GM18507 (cell line): Measurements from ENCODE around the gene ZDHHC3.
"Not testable (repeated sequence)": the region's sequence is repeated elsewhere in the genome, so short reads cannot be mapped to it uniquely, and the experiment has no call there.

Experiments used
- DNase-seq: peaks from one replicate; pipeline ENCODE4 v3.0.0; 2011; ENCODE audit warnings: low read depth; ENCODE audit not compliant: insufficient read length; ENCODE audit errors: extremely low spot score
- FAIRE-seq: peaks from 2 replicates; lab custom pipeline; 2011; peaks lifted over from hg19 to GRCh38; lab: Jason Lieb, UNC

Gene ZDHHC3

DNA sequence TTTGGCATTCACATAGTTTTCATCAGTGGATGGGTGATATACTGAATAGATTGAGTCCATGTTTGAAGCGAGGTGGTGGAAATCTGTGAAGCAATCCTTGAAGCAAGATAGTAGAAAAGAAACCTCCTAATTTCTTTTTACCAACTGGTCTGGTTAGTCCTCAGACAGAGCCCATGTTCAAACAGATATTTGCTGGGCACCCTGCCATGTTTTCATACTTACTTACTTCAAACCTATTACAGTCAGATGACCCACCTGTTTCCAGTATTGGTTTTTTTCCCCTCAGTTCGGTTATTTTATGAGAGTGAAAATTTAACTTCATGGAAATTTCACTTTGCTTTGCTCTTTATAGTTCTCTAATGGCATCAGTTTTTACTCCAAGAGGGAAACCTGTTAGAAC lies 23.8 kb upstream of the ZDHHC3 start:
- FAIRE-seq, result no peak
- no peak for DNase-seq

DNA sequence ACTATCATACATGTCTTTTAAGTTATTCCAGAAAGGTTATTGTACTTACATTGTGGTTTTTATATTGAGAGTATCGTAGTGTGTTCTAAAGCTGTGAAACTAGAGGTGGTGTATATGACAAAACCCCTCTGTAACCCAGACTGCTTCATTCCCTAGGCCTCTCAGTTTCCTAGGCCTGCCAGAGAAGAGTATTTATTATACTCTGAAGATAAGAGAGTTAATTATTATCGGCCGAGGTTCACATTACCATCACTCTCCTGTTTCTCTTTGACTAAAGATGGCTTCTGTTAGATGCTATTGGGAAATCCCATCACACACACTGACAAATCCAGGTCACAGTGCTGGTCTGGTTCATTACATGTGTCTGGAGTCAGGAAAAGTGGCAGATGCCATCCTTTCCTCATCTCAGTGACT lies 20.6 kb upstream of the ZDHHC3 start:
- FAIRE-seq (peak; percentile 66), DNase-seq (no peak)

DNA sequence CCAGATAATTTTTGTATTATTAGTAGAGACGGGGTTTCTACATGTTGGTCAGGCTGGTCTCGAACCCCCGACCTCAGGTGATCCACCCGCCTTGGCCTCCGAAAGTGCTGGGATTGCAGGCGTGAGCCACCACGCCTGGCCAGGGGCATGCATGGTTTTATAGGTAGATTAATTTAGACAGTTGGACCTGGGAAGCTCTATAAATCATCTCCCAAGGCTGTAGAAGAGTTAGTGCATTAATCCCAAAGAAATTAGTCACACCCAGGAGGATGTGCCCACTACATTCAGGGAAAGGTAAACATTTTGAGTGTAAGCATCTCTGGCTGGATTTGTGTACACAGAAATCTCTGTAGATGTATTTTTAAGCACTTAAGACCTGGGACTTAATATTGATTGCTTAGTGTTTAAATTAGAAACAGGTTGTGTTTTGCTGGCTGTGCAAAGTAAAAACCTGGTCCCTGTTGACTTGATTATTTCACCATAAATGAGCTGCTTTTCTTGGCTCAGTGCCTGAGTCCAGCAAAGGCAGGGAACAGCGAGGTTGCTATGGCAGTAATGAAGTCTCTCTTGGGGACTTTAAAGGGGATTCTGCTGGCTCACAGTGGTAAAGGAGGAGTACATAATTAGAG lies 19.3 kb upstream of the ZDHHC3 start:
- FAIRE-seq (no peak), DNase-seq (no peak)

DNA sequence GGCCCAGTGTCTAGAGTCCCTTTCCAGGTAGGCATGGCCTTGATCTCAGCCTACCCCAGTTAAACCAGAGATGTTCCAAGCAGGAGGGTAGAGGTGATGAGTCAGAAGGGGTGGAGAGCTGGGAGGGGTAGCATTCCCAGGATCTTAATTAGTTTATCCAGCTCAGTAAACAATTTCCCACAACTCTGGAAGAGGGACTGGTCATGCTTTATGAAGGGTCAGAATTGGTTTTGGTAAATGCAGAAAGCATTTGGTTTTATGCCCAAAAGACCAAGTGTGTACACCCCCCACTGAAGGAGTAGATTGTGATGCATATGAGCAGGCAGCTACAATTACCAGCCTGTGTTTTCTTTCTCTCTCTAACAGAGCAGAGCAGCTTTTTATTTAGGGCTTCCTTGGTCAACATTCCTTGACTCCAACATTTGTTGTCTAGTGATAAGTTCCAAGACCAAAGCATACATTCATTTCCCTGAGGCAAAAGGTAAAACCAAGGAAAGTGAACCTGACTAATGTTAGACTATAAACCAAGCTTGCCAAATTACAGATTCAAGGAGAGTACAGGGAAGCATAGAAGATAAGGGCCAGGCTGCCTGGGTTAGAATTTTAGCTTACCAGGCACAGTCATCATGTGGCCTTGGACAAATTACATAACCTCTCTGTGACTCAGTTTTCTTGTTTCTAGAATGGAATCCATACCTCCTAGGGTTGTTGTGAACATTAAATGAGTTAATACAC lies 17.7 kb upstream of the ZDHHC3 start:
- no peak for FAIRE-seq
- no peak for DNase-seq

DNA sequence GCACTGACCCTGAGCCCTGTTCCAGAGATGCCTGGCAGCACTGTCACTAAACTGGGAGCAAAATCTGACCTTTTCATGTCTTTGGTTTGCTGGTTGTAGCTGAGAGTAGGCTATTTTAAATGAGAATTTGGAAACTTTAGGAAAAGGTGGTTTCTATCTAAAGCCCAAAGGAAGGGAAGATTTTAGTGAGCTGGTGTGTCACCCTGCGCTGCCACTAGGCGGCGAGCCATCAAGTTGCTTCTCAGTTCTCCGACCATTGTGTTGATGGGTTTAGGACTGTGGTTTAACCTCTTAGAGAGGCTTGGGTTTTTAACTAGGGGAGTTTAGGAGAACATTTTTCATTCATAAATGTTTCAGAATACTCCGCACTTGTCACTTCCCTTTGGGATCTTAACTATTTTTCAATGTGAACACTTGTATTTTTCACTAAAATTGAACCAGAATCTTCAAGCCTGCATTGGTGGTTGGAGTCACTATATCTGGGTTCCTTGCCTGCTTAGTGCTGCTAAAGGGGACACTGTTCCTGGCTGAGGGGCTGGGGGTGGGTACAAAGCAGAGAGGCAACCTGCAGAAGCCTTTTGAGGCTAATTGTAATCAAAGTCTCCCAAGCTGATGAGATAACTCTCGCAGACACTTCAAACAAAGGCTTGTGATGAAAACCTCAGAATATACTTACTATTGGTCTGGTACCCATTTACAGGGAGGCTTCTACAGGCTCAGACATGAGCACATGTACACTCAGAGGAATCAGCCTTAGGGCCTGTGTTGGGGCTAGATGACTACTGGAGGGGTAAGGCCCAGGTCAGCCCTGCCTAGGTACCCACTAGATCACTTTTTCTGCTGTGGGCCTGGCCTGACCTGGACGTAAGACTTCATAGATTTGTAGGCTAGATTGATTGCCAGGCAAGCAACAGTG lies 16.8 kb upstream of the ZDHHC3 start:
- DNase-seq (no peak), FAIRE-seq (peak; percentile 60)

DNA sequence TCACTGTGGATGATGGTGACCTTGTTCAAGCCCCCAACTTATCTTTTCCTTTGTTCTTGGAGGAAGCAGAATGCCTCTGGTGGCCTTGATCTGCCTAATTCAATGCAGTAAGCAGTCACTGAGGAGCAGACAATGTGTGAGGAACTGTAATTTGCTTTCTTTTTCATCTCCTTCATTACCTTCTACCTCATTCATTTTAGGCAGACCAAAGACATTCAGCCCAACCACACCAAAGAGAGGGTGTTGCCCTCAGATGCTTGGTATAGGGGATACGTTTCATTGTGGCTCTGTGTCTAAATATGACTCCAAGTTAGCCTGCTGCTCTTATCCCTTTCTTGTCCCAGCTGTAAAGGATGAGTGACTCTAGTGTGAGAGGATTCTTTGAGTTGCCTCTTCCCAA lies 15.4 kb upstream of the ZDHHC3 start:
- FAIRE-seq, result no peak
- DNase-seq, result no peak

DNA sequence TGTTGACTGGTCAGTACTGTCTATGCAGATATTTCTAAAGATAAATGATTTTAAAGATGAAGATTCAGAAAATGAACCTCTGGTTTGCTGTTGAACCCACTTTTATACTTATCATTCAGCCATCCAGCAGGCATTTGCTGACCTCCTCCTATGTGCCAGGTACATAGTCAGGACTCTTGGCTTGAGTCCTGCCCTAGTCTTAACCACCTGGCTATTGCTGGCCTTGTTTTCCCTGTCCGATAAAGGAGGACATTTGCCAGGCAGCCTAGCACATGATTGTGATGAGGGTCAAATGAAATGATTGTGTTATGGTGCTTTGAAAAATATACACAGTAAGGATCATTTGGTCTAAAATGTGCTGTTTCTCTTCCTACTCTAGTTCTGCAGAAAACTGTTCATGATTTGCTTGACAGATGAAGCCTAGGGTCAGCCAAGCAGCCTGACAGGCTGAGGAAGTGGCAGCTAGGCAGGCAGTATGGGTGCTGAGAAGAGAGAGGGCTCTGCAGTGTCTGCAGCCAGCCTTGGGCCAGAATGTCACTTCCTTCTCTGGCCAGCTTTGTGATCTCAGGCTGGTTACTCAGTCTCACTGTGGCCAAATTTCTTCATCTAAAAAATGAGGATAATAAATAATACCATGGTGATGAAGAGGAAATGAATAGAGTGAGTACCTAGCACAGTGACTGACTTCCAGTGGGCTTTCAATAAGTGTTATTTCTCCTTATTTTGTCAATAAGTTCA lies 13.8 kb upstream of the ZDHHC3 start:
- no peak for FAIRE-seq
- no peak for DNase-seq

DNA sequence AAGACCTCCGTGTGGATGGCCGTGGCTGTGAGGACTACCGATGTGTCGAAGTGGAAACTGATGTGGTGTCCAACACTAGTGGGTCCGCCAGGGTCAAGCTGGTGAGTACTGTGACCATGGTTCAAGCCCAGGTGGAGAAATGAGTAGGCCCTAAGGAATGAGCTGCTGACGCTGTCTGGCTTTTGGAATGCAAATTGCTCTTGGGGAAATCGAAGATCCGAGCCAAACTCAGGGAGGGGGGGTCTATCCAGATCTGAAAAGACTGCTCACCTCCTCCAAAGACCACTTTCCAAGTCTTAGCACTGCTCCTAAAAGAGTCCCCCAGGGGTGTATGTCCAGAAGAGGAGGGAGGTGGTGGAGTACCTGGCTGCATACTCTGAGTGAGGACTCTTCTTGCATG lies 13.2 kb upstream of the ZDHHC3 start:
- FAIRE-seq (no peak), DNase-seq (no peak)

DNA sequence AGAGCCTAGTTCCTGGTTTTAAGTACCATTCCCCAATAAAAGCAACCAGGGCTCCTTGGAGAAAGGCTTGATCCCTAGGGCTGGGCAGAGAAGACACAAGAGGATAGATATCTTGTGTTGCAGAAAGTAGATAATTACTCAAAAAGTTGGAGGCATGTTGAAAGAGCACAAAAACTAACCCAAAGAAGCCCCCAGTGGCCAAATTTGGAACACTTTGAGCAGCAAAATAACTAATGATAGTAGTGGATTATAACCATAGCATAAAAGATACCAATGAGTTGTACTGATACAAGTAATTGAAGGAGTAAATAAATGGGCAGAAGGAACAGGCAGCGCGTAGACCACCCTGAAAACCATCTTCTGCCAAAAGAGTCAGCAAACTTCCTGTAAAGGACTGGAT lies 12.1 kb upstream of the ZDHHC3 start:
- no peak for DNase-seq
- peak; percentile 62 for FAIRE-seq

DNA sequence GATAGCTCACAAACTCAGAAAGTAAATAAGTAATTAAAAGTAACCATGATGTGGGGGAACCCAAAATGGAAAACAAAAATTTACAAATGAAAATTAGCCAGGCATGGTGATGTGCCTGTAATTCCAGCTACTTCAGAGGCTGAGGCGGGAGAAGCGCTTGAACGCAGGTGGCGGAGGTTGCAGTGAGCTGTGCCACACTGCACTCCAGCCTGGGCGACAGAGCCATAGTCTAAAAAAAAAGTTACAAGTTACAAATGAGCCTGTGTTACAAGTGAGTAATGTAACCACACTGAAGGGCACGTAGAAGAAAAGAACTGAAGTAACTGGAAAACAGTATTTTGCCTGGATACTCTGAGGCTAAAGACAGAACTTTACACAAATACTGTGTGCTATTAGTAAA lies 11.4 kb upstream of the ZDHHC3 start:
- FAIRE-seq, result no peak
- DNase-seq, result no peak

DNA sequence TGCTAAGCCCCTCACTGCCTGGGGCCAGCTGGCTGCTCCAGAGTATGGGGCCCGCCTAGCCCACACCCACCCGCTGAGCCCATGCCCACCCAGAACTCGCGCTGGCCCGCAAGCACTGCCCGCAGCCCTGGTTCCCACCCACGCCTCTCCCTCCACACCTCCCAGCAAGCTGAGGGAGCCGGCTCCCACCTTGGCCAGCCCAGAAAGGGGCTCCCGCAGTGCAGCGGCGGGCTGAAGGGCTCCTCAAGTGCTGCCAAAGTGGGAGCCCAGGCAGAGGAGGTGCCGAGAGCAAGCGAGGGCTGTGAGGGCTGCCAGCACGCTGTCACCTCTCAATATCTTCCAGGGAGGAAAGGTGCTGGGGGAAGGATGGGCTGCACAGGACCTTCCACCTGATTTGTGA lies 10.4 kb upstream of the ZDHHC3 start:
- not testable (repeated sequence) for FAIRE-seq, DNase-seq

DNA sequence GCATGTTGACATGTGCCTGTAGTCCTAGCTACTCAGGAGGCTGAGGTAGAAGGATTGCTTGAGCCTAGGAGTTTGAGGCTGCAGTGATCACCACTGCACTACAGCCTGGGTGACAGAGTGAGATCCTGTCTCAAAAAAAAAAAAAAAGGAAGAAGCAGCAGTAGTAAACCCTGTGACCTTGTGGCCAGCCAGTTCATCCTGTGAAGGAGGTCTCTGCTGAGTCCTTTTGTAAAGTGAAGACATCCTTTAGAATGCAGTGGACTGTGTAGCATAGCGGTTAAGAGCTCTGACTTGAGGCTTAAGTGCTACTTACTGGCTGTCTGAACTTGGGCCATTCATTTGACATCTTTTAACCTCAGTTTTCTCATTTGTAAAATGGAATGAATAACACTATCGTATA lies 8.4 kb upstream of the ZDHHC3 start:
- FAIRE-seq, result no peak
- no peak for DNase-seq

DNA sequence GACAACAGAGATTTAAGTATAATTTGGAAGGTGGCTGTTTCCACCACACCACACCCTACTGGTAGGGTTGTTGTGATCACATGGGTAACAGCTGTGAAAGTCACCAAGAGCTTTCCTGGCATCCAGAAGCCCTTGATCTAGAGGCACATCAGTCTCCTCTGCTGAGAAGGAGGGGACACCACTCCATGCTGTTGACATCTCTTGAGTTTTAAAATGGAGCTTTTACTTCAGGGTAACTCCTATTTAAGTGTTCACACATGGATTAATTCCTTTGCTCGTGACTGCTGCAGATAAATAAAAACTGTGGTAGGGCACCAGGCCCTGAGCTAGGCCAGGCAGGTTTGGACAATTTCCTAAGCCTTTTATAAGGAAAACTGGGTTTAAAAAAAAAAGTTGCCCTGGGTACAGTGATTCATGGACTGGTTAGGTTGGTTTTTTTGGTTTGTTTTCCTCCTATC lies 7.5 kb upstream of the ZDHHC3 start:
- FAIRE-seq, result no peak
- DNase-seq, result no peak

DNA sequence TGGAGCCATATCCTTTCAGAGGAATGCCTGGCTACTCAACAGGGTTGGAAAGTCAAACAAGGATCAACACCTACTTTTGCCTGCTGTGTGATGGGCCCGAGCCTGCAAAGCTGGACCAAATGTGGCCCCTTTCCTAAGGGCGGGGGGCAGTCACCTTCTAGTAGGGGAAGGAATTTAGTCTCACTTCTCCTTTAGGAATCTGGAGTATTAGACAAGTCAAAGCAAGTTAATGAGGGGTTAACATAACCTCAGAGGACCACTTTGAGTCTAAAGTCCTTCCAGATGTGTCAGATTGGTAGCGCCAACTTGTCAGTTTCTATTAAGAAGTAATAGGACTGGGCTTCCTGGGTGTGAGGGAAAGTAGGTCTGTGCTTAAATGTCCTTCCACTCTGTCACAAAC lies 6.8 kb upstream of the ZDHHC3 start:
- DNase-seq, result no peak

DNA sequence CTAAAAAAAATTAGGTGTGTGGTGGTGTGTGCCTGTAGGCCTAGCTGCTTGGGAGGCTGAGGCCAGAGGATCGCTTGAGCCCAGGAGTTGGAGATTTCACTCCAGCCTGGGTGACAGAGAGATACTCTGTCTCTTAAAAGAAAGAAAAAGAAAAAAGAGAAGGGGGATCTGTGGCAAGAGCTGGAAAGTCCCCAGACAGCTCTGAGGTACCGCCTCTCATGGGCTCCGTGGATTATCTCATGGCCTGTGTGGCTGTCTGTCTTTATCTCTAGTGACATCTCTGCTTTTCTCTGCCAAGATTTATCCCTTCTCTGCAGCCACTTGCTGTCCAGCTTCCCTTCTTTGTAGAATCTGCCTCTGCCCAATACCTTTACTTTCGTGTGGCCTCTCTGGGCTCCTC lies 5.8 kb upstream of the ZDHHC3 start:
- no peak for DNase-seq
- FAIRE-seq, result peak; percentile 72

More for the DNA sequence above, 6.8 kb upstream of the ZDHHC3 start:
- no peak for FAIRE-seq

DNA sequence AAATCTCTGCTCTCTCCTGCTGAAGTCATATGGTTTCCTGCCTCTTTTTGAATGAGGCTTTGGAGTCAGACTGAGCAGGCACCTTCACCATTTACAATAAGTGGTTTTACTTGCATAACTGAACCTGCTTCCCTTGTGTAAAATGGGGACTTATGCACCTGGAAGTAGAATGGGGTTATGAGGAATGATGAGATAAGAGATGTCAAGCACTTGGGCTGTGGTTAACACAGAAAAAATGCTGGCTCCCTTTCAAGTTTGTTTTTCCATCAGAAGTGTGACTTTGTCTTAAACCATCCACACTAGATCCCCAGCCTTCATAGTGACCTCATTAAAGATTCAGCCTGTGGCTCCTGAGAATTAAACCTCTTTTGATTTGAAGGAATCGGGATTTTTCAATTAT lies 5.2 kb upstream of the ZDHHC3 start:
- FAIRE-seq, result no peak
- DNase-seq, result no peak

DNA sequence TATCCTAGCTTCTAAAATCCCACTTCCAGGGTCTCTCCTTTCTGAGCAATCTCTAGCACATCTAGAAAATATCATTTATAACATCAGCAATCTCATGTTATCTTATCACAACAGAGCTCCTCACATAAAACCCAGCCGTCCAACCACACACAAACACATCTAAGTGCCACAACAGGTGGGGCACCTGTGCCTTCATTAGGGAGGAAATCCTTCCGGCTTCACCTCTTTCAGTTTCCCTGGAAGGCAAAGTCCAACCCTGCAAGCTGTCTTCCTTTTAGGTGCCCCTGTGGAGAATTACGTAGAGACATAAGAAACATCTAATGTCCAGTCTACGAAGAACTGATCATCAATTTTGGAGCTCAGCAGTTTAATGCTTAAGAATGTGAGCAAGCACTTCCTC lies 1.6 kb downstream of the ZDHHC3 start:
- no peak for DNase-seq

DNA sequence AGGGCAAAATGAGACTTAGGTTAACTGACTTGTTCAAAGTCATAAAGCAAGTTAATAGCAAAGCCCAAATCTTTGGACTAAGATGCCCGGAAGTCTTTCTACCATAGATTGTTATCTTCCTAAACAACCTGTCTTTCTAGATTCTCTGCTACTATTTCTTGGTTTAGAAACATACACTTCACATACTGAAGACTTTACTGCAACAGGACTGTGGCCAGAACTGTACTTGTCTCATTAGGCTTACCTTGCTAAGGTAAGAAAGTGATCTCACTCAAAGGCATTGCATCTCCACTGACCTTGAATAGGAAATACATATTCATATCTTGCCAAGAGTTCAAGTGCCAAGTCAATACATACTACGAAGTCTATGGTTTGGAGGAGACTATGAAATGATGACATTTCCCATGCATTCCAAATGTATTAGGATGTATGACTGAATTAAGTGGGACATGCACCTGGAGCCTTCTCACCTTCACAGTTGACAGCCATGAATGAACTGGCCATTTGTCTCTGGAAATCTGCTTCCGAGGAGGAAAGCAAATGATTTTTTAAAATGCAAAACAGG lies 5.0 kb downstream of the ZDHHC3 start:
- DNase-seq (no peak), FAIRE-seq (no peak)

More for the DNA sequence above, 1.6 kb downstream of the ZDHHC3 start:
- FAIRE-seq, result no peak

DNA sequence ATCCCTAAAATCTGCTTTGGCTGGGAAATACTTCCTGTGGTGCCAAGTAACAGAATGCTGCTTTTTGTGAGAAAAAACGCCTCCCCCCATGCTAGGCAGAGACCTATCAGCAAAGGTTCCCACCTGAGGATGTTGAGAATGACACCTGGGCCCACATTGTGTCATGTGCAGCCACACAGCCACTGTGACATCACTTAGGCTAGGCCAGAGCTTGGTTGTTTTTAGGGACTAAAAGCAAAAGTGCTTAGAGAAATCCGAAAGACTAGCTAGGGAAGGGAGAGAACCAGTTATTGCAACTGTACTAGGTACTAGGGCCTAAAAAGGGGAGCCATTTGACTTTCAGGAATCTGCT lies 6.2 kb downstream of the ZDHHC3 start:
- DNase-seq, result no peak
- no peak for FAIRE-seq
